Measurements from ENCODE around the gene PSMB2.
"Not testable (repeated sequence)": the region's sequence is repeated elsewhere in the genome, so short reads cannot be mapped to it uniquely, and the experiment has no call there.

The PSMB2 gene

DNA sequence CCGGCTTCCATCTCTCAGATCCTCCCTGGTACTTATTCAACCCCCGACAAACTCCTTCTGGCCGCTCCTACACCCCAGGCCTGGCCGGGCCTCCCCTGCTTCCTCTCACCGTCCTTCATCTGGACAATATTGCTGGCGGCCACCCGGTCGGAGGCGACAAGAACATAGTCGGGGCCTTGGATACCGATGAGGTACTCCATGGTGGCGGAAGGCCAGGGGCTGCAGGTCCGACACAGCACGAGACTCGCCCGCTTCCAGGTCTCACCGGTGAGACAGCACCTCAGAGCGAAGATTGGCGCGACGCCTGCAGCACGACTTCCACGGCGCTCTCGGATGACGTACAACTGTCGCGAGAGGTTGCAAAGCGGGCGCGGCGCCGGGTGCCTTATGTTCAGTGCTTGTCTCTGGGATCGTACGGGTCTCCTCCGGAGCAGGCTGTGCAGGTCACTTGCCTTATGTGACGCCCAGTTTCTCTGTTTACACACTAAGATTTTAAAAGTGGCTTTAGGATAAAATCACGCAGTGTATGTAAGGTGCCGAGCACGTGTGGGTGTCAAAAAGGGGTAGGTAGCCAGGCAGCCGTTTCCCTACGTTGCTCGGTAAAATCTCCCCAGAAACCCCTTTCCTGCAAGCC, at the start of gene PSMB2:
Gene PSMB2 (minus strand): TSS at position 294 of the 634 bp plus-strand sequence. CDS start 94 bp downstream, at position 200.
- H3K27me3 ChIP-seq (ENCODE audit: control insufficient read depth, insufficient read depth, low read length), result no peaks in the 10 kb centered on the region
- peak within 1 kb of the TSS; percentile 96 for H3K4me3 ChIP-seq (ENCODE audit: low read depth, low read length)
- H3K4me1 ChIP-seq (ENCODE audit: control insufficient read depth, insufficient read depth, low read length), result peaks cover 13% of the 10 kb centered on the region
- no peaks in the 10 kb centered on the region for H3K36me3 ChIP-seq (ENCODE audit: control insufficient read depth, insufficient read depth, low read length)
- H3K9ac ChIP-seq (ENCODE audit: low read depth, low read length), result peak within 1 kb of the TSS; percentile 90
- H3K9me3 ChIP-seq (ENCODE audit: control insufficient read depth, insufficient read depth, low read length), result no peaks in the 10 kb centered on the region

DNA sequence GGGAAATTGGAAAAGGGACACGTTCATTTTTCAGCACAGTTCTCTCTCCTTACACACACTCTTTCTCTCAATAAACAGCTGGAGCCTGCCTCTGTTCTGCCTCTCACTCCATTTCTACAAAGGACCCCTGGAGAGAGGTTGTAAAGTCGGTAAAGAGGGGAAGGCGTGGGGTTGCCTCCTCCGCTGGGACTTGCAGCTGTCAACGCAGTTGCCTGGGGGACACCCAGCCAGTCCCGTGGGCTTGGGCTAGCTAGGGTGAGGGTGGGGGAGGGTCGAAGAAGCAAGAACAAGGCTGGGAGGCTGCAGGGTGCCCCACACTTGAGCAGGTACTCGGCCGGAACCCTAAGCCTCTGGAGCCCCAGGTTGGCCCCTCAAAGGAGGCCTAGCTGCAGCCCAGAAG, 49.8 kb upstream of the PSMB2 start:
- H3K4me3 ChIP-seq (ENCODE audit: low read depth, low read length), result no peak overlapping the region
- H3K9ac ChIP-seq (ENCODE audit: low read depth, low read length), result no peak overlapping the region
- H3K4me1 ChIP-seq (ENCODE audit: control insufficient read depth, insufficient read depth, low read length), result peaks cover 2% of the 10 kb centered on the region
- H3K27me3 ChIP-seq (ENCODE audit: control insufficient read depth, insufficient read depth, low read length), result peaks cover 3% of the 10 kb centered on the region
- H3K36me3 ChIP-seq (ENCODE audit: control insufficient read depth, insufficient read depth, low read length), result no peaks in the 10 kb centered on the region
- H3K9me3 ChIP-seq (ENCODE audit: control insufficient read depth, insufficient read depth, low read length), result no peaks in the 10 kb centered on the region

DNA sequence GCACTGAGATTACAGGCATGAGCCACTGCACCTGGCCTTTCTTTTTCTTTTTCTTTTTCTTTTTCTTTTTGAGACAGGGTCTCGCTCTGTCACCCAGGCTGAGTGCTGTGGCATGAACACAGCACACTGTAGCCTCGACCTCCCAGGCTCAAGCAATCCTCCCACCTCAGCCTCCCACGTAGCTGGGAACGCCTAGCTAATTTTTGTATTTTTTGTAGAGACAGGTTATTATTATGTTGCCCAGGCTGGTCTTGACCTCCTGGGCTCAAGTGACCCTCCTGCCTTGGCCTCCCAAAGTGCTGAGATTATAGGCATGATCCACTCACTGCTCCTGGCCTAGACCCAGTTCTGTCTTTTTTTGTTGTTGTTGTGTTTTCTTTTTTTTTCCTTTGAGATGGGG, 48.8 kb upstream of the PSMB2 start:
- not testable (repeated sequence) for H3K9ac ChIP-seq (ENCODE audit: low read depth, low read length)

DNA sequence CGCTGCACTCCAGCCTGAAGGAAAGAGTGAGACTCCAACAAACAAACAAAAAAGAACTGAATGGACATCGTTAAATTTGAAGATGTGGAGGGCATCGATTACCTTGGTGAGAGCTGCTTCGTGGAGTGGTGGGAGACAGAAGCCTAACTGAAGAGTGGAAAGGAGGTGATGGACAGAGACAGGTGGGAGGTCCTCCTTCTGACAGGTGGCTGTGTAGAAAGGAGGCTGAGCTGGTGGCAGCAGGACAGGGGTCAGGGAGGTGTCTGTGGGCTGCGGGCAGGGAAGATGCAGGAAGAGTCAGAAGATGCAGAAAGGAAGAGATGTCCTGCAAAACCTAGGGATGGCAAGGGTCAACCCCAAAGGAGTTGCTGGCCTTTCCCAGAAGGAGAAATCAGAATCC, 46.8 kb upstream of the PSMB2 start:
- Histone ChIP-seq H3K9me3 (ENCODE audit: control insufficient read depth, insufficient read depth, low read length) (no peaks in the 10 kb centered on the region), H3K27me3 (ENCODE audit: control insufficient read depth, insufficient read depth, low read length) (peaks cover 6% of the 10 kb centered on the region), H3K36me3 (ENCODE audit: control insufficient read depth, insufficient read depth, low read length) (no peaks in the 10 kb centered on the region), H3K4me1 (ENCODE audit: control insufficient read depth, insufficient read depth, low read length) (peaks cover 2% of the 10 kb centered on the region), H3K9ac (ENCODE audit: low read depth, low read length) (no peak overlapping the region), H3K4me3 (ENCODE audit: low read depth, low read length) (no peak overlapping the region)

More for the DNA sequence above, 48.8 kb upstream of the PSMB2 start:
- H3K4me3 ChIP-seq (ENCODE audit: low read depth, low read length); H3K27me3 ChIP-seq (ENCODE audit: control insufficient read depth, insufficient read depth, low read length); H3K36me3 ChIP-seq (ENCODE audit: control insufficient read depth, insufficient read depth, low read length); H3K9me3 ChIP-seq (ENCODE audit: control insufficient read depth, insufficient read depth, low read length); H3K4me1 ChIP-seq (ENCODE audit: control insufficient read depth, insufficient read depth, low read length): not testable (repeated sequence)

DNA sequence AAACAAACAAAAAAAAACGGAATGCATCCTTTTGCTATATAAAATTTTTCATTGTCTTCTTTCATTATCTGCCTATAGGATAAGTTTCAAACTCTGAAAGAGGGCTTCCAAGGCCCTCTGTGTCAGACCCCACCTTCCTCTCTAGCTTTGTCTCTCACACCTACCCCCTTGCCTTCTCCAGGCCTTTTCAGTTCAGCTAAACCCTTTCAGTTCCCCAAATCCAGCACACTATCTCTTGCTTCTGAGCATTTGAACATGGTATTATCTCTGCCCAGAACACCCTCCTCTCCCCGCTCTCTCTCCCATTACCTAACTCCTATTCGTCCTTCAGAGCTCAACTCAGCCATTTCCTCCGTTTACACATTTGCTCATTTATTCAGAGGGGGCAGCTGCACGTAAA, 41.7 kb upstream of the PSMB2 start:
- Histone ChIP-seq H3K9me3 (ENCODE audit: control insufficient read depth, insufficient read depth, low read length) (no peaks in the 10 kb centered on the region), H3K9ac (ENCODE audit: low read depth, low read length) (no peak overlapping the region), H3K27me3 (ENCODE audit: control insufficient read depth, insufficient read depth, low read length) (peaks cover 3% of the 10 kb centered on the region), H3K4me1 (ENCODE audit: control insufficient read depth, insufficient read depth, low read length) (no peaks in the 10 kb centered on the region), H3K36me3 (ENCODE audit: control insufficient read depth, insufficient read depth, low read length) (no peaks in the 10 kb centered on the region), H3K4me3 (ENCODE audit: low read depth, low read length) (no peak overlapping the region)

DNA sequence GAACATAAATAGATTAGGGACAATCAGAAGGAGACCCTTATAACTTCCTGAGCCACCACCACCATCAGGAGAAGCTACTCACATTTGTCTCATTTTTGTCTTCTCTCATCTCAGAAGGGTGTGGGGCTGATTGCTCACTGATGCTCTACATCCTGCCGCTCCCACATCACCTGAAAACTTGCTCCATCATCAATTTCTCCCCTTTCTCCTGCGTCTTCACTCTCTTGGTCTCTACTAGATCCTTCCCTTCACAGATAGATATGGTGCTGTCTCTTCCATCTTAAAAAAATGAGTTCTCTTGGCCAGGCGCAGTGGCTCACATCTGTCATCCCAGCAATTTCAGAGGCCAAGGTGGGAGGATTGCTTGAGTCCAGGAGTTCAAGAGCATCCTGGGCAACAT, 38.9 kb upstream of the PSMB2 start:
- Histone ChIP-seq H3K9ac (ENCODE audit: low read depth, low read length) (no peak overlapping the region), H3K9me3 (ENCODE audit: control insufficient read depth, insufficient read depth, low read length) (no peaks in the 10 kb centered on the region), H3K27me3 (ENCODE audit: control insufficient read depth, insufficient read depth, low read length) (peaks cover 3% of the 10 kb centered on the region), H3K4me1 (ENCODE audit: control insufficient read depth, insufficient read depth, low read length) (no peaks in the 10 kb centered on the region), H3K36me3 (ENCODE audit: control insufficient read depth, insufficient read depth, low read length) (no peaks in the 10 kb centered on the region), H3K4me3 (ENCODE audit: low read depth, low read length) (no peak overlapping the region)

DNA sequence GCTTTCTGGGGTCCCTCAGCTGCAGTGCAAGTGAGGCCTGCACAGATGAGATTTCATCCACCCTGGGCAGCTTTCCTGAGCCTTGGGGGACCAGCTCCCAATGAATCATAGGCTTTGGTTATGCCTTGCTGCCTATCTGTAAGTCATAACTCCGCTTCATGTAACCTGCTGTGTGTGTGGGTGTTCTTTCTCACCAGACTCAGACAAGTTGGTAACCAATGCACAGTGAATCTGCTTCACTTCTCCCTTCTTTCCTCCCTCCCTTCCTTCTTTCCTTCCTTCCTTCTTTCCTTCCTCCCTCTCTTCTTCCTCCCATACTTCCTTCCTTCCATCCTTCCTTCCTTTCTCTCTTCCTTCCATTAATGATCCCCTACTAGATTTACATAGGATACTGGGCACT, 34.4 kb upstream of the PSMB2 start:
- H3K27me3 ChIP-seq (ENCODE audit: control insufficient read depth, insufficient read depth, low read length), result no peaks in the 10 kb centered on the region
- no peak overlapping the region for H3K4me3 ChIP-seq (ENCODE audit: low read depth, low read length)
- H3K36me3 ChIP-seq (ENCODE audit: control insufficient read depth, insufficient read depth, low read length), result no peaks in the 10 kb centered on the region
- no peaks in the 10 kb centered on the region for H3K4me1 ChIP-seq (ENCODE audit: control insufficient read depth, insufficient read depth, low read length)
- H3K9me3 ChIP-seq (ENCODE audit: control insufficient read depth, insufficient read depth, low read length), result no peaks in the 10 kb centered on the region
- H3K9ac ChIP-seq (ENCODE audit: low read depth, low read length), result no peak overlapping the region

DNA sequence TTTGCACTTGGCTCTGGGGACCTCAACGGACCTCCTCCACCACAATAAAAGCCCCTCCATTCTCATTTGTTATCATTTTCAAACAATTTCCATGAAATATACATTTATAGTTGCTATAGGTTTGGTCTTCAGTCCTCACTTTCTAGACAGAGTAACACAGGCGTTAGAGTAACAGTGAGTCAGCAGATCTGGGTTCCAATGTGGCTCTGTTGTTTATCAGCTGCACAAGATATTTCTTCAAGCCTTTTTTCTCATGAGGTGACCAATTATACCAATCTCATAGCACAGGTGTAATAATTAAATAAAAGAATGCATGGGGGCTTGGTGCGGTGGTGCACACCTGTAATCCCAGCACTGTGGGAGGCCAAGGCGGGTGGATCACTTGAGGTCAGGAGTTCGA, 32.8 kb upstream of the PSMB2 start:
- no peak overlapping the region for H3K9ac ChIP-seq (ENCODE audit: low read depth, low read length)

DNA sequence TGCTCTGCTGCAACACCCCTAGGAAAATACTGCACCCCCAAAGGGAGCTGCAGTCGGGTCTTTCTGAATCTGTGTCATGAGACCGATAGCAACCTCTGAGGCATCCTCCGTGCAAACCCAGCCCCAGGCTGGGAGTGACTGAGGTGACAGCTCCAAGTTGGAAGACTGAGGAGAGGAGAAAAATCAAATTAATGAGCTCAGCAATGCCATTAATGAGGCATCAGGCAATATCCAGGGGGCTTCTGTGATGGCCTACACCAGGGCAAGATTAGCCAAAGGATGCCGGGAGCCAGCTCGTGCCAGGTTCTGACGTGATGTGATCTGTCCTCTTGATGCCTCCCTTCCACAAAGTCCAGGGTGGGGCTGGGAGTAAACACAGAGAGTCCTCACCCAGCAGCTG, 30.8 kb upstream of the PSMB2 start:
- Histone ChIP-seq H3K27me3 (ENCODE audit: control insufficient read depth, insufficient read depth, low read length) (no peaks in the 10 kb centered on the region), H3K36me3 (ENCODE audit: control insufficient read depth, insufficient read depth, low read length) (no peaks in the 10 kb centered on the region), H3K9ac (ENCODE audit: low read depth, low read length) (no peak overlapping the region), H3K4me1 (ENCODE audit: control insufficient read depth, insufficient read depth, low read length) (no peaks in the 10 kb centered on the region), H3K4me3 (ENCODE audit: low read depth, low read length) (no peak overlapping the region), H3K9me3 (ENCODE audit: control insufficient read depth, insufficient read depth, low read length) (no peaks in the 10 kb centered on the region)

More for the DNA sequence above, 32.8 kb upstream of the PSMB2 start:
- Histone ChIP-seq H3K4me3 (ENCODE audit: low read depth, low read length) (no peak overlapping the region), H3K27me3 (ENCODE audit: control insufficient read depth, insufficient read depth, low read length) (no peaks in the 10 kb centered on the region), H3K36me3 (ENCODE audit: control insufficient read depth, insufficient read depth, low read length) (no peaks in the 10 kb centered on the region), H3K9me3 (ENCODE audit: control insufficient read depth, insufficient read depth, low read length) (no peaks in the 10 kb centered on the region), H3K4me1 (ENCODE audit: control insufficient read depth, insufficient read depth, low read length) (no peaks in the 10 kb centered on the region)

DNA sequence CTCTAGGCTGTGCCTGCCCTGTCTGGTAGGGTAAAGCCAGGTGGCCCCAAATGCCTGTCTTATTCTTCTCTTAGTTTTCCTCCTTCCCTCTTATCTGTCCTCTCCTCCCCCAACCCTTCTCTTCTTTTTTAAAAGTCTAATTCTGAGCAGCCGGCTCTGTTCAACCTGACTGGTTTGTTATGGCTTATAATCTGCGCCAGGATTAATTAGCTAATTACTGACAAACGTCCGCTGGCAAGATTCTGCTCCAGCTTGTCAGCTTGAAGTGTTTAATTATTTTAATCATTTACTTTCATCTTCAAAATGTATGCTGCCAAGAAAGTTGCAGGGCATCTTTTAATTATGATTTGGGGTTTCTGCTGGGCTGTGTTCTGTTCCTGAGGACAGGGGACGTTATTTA, 27.2 kb upstream of the PSMB2 start:
- Histone ChIP-seq H3K9ac (ENCODE audit: low read depth, low read length) (no peak overlapping the region), H3K4me1 (ENCODE audit: control insufficient read depth, insufficient read depth, low read length) (no peaks in the 10 kb centered on the region), H3K27me3 (ENCODE audit: control insufficient read depth, insufficient read depth, low read length) (no peaks in the 10 kb centered on the region), H3K36me3 (ENCODE audit: control insufficient read depth, insufficient read depth, low read length) (no peaks in the 10 kb centered on the region), H3K9me3 (ENCODE audit: control insufficient read depth, insufficient read depth, low read length) (no peaks in the 10 kb centered on the region), H3K4me3 (ENCODE audit: low read depth, low read length) (no peak overlapping the region)

DNA sequence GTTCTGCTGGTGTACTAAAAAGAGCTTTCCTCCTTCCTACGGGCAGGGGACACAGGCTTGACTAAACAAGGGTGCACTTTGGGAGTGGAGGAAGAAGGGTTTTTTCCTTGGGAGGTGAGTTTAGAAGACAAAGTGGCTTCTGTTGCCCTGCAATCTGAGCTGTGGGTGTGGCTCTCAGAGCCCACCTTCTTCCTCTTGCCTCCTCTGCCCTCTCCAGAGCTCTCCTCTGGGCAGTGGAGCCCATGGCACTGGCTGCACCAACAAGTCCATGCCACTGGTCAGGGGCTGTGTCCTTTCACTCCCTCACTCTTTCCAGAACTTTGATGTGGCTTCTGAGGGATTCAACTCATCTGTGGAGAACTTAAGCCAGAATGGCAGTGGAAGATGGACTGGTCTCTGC, 25.6 kb upstream of the PSMB2 start:
- Histone ChIP-seq H3K4me3 (ENCODE audit: low read depth, low read length) (no peak overlapping the region), H3K9me3 (ENCODE audit: control insufficient read depth, insufficient read depth, low read length) (no peaks in the 10 kb centered on the region), H3K4me1 (ENCODE audit: control insufficient read depth, insufficient read depth, low read length) (no peaks in the 10 kb centered on the region), H3K27me3 (ENCODE audit: control insufficient read depth, insufficient read depth, low read length) (no peaks in the 10 kb centered on the region), H3K36me3 (ENCODE audit: control insufficient read depth, insufficient read depth, low read length) (no peaks in the 10 kb centered on the region), H3K9ac (ENCODE audit: low read depth, low read length) (no peak overlapping the region)

DNA sequence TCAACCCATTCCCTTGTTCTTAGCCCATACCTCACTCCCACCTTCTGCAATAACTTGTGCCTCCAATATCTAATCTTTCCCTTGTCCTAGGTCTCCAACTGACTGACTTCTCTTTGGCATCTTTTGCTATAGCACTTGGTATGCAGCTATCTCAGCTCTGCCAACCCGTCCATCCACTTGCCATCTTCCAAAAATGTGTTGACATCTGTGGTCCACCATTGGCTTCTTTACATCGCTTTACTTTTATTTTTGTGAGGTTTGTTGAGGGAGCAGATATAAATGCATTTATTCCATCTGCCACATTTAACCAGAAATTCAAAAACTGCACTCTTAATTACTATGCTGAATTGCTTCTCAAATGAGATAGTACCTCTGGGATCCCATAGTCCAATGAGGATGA, 24.9 kb upstream of the PSMB2 start:
- H3K36me3 ChIP-seq (ENCODE audit: control insufficient read depth, insufficient read depth, low read length), result no peaks in the 10 kb centered on the region

More for the DNA sequence above, 24.9 kb upstream of the PSMB2 start:
- Histone ChIP-seq H3K4me3 (ENCODE audit: low read depth, low read length) (no peak overlapping the region), H3K27me3 (ENCODE audit: control insufficient read depth, insufficient read depth, low read length) (no peaks in the 10 kb centered on the region), H3K4me1 (ENCODE audit: control insufficient read depth, insufficient read depth, low read length) (no peaks in the 10 kb centered on the region), H3K9me3 (ENCODE audit: control insufficient read depth, insufficient read depth, low read length) (no peaks in the 10 kb centered on the region), H3K9ac (ENCODE audit: low read depth, low read length) (no peak overlapping the region)
